RWPE2 (cell line): ENCODE measurements around the gene ACTR3C.

Source experiments
- ATAC-seq: fragments of 200-7000 bp; cut with Tn5 transposase; 3 replicates; pipeline ENCODE4 v1.9.1; 2021; ENCODE audit warnings: low read depth
- DNase-seq: peaks from one replicate; pipeline ENCODE4 v3.0.0-alpha.2; 2020; ENCODE audit warnings: low spot score
- H3K27ac ChIP-seq: fragments of 450-650 bp; 2 replicates; pipeline ENCODE4 v1.5.1; 2017; ENCODE audit warnings: mild to moderate bottlenecking; ENCODE audit not compliant: poor library complexity, severe bottlenecking
- H3K27me3 ChIP-seq: fragments of 250-450 bp; sonication (Bioruptor Pico); 2 replicates; pipeline ENCODE4 v1.5.1; 2021; ENCODE audit warnings: mild to moderate bottlenecking, moderate library complexity; ENCODE audit not compliant: insufficient read depth, poor library complexity, severe bottlenecking
- H3K36me3 ChIP-seq: fragments of 250-450 bp; sonication (Bioruptor Pico); 2 replicates; pipeline ENCODE4 v1.5.1; 2020; ENCODE audit warnings: low read depth, mild to moderate bottlenecking, moderate library complexity
- H3K4me1 ChIP-seq: fragments of 250-450 bp; sonication (Bioruptor Pico); 2 replicates; pipeline ENCODE4 v1.5.1; 2021; ENCODE audit warnings: mild to moderate bottlenecking, moderate library complexity; ENCODE audit not compliant: insufficient read depth, poor library complexity, severe bottlenecking
- H3K4me3 ChIP-seq: fragments of 250-450 bp; sonication (Bioruptor Pico); 2 replicates; pipeline ENCODE4 v1.5.1; 2021; ENCODE audit warnings: mild to moderate bottlenecking, moderate library complexity; ENCODE audit not compliant: severe bottlenecking
- H3K9me3 ChIP-seq: fragments of 250-450 bp; sonication (Bioruptor Pico); 2 replicates; pipeline ENCODE4 v1.5.1; 2021; ENCODE audit warnings: mild to moderate bottlenecking, moderate library complexity; ENCODE audit not compliant: severe bottlenecking
- TF ChIP-seq, protein P1 (sequence below): fragments of 450-650 bp; IDR thresholded peaks from one replicate; pipeline ENCODE4 v1.5.1; 2017; ENCODE audit warnings: mild to moderate bottlenecking, moderate library complexity; ENCODE audit not compliant: poor library complexity, severe bottlenecking

ACTR3C gene

DNA sequence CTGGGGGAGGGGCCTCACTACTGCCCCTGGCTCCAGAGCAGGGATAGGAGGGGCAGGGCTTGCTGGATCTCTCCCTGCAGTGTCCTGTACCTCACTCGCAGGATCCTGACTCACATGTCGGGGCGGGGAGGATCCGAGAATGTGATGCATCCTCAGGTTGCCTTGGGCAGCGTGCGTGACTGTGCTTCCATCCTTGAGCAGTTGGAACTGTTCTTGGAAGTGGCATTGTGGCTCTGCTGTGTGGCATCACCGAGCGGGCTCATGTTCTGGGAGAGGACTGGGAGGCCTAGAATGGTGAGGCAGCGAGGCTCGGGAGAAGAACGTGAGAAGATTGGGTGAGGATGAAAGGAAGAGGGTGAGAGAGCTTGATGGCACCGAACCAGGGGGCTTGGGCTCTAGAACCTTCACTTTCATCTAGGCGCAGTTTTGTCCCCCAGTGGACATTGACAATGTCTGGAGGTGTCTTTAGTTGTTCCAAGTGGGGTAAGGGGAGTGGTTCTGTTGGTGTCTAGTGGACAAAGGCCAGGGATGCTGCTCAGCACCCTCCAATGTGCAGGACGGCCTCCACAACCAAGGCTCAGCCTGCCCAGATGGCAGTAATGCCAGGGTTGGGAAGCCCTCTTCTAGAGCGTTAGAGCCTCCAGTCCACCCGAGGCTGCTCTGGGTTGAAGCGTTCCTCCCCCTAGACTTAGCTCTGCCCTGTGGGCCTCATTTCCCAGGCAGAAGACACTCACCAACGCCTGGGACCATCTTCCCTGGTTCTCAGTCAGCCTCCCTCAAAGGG, 9.7 kb upstream of the ACTR3C start:
- ATAC-seq = 0 out of 3 replicates have a peak, but pooled peaks have one; percentile 39
- Histone ChIP-seq H3K27me3 (no peaks in the 10 kb centered on the region), H3K36me3 (peaks cover 6% of the 10 kb centered on the region; the same call in 1 of the 2 replicates), H3K9me3 (no peaks in the 10 kb centered on the region), H3K4me3 (no peak overlapping the region), H3K27ac (no peak overlapping the region), H3K4me1 (no peaks in the 10 kb centered on the region)
- TF ChIP-seq, protein P1, sequence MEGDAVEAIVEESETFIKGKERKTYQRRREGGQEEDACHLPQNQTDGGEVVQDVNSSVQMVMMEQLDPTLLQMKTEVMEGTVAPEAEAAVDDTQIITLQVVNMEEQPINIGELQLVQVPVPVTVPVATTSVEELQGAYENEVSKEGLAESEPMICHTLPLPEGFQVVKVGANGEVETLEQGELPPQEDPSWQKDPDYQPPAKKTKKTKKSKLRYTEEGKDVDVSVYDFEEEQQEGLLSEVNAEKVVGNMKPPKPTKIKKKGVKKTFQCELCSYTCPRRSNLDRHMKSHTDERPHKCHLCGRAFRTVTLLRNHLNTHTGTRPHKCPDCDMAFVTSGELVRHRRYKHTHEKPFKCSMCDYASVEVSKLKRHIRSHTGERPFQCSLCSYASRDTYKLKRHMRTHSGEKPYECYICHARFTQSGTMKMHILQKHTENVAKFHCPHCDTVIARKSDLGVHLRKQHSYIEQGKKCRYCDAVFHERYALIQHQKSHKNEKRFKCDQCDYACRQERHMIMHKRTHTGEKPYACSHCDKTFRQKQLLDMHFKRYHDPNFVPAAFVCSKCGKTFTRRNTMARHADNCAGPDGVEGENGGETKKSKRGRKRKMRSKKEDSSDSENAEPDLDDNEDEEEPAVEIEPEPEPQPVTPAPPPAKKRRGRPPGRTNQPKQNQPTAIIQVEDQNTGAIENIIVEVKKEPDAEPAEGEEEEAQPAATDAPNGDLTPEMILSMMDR = no peak
- DNase-seq = no peak

DNA sequence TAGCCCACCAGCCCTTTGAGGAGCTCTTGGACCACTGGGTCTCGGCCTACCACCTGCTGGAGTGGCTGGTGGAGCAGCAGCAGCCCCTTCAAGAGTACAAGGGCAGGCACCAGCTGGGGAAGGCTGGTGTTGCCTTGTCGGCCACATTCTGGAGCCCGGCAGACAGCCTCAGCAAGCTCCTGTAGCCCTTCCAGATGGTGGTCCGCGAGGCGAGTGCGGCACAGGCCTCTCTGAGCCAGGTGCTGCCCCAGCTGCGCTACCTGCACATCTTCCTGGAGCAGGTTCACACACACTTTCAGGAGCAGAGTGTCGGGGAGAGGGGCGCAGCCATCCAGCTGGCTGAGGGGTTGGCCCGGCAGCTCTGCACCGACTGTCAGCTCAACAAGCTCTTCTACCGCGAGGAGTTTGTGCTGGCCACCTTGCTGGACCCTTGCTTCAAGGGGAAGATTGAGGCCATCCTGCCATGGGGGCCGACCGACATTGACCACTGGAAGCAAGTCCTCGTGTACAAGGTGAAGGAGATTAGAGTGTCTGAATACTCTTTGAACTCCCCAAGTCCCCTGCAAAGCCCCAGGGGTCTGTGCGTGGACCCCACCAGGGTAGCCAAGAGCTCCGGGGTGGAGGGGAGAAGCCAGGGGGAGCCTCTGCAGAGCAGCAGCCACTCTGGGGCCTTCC, 7.0 kb upstream of the ACTR3C start:
- Histone ChIP-seq H3K27me3 (no peaks in the 10 kb centered on the region), H3K4me3 (no peak overlapping the region), H3K36me3 (peaks cover 28% of the 10 kb centered on the region), H3K4me1 (no peaks in the 10 kb centered on the region), H3K9me3 (no peaks in the 10 kb centered on the region), H3K27ac (no peak overlapping the region)
- TF ChIP-seq, protein P1 = no peak
- DNase-seq (no peak), ATAC-seq (no peak)

DNA sequence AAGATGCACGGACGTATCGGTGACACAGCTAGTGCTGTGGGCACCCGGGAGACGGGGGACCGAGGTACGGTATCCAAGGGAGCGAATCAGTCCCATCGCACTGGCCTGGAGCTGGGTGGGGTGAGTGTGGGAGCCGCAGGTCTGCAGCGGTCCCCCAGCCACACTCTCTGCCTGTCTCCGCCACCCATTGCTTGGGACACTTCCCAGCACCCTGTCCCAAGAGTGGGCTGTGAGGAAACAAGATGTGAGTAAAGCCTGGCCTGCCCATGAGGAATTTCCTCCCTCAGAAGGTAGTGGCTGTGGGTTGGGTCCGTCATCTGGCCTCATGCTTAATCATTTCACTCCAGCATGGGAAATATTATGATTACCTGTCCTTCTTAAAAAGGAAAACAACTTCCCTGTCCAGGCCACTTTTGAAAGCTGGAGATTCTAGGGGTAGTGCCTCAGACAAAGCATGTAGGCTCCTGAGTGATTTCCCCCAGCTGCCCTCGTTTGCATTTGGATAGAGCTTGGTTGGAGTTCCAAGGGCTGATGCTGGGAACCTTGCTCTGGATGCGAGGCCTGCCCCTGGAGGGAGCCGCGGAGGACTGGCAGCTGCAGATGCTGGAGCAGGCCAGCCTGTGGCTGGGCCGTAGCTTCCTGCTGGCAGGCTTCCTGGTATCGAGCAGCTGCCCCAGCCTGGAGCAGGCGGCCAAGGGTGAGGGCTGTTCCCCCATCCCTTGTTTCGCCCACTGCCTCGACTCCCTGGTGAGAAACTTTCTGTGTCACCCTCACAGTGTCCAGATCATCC, 6.2 kb upstream of the ACTR3C start:
- H3K36me3 ChIP-seq = peaks cover 30% of the 10 kb centered on the region
- H3K27ac ChIP-seq = no peak overlapping the region

GRCh38 chr7:150327308-150327707, 4.0 kb upstream of the ACTR3C start:
- H3K27me3 ChIP-seq = no peaks in the 10 kb centered on the region
- peaks cover 6% of the 10 kb centered on the region for H3K4me1 ChIP-seq
- ATAC-seq = no peak
- no peak for DNase-seq
- H3K4me3 ChIP-seq = no peak overlapping the region
- H3K36me3 ChIP-seq = peaks cover 30% of the 10 kb centered on the region
- no peak overlapping the region for H3K27ac ChIP-seq
- H3K9me3 ChIP-seq = no peaks in the 10 kb centered on the region
- TF ChIP-seq, protein P1 = no peak

More for the DNA sequence above, 6.2 kb upstream of the ACTR3C start:
- DNase-seq = no peak
- no peak for ATAC-seq
- no peaks in the 10 kb centered on the region for H3K9me3 ChIP-seq
- H3K4me3 ChIP-seq = no peak overlapping the region
- TF ChIP-seq, protein P1 = no peak
- no peaks in the 10 kb centered on the region for H3K27me3 ChIP-seq
- peaks cover 3% of the 10 kb centered on the region for H3K4me1 ChIP-seq
